H54 (cell line): Measurements from ENCODE around the gene PLEKHG2.
A peak's percentile ranks its signal among the peaks of the same experiment; 100 is the strongest.
"Not testable (repeated sequence)": the region's sequence is repeated elsewhere in the genome, so short reads cannot be mapped to it uniquely, and the experiment has no call there.

Experiments used
- DNase-seq: peaks from one replicate; pipeline ENCODE4 v3.0.0; 2011; ENCODE audit warnings: low spot score, mixed read lengths; ENCODE audit not compliant: insufficient read length
- FAIRE-seq: peaks from 3 replicates; lab custom pipeline; 2011; peaks lifted over from hg19 to GRCh38; lab: Jason Lieb, UNC
- POLR2A ChIP-seq: IDR thresholded peaks from 2 replicates; pipeline ENCODE4 v1.6.1; 2011; ENCODE audit warnings: low read depth, mild to moderate bottlenecking, low read length

Gene PLEKHG2

GRCh38 chr19:39446365-39447084, 34.1 kb downstream of the PLEKHG2 start:
- FAIRE-seq (no peak), DNase-seq (no peak)
- TF ChIP-seq POLR2A, result no peak

DNA sequence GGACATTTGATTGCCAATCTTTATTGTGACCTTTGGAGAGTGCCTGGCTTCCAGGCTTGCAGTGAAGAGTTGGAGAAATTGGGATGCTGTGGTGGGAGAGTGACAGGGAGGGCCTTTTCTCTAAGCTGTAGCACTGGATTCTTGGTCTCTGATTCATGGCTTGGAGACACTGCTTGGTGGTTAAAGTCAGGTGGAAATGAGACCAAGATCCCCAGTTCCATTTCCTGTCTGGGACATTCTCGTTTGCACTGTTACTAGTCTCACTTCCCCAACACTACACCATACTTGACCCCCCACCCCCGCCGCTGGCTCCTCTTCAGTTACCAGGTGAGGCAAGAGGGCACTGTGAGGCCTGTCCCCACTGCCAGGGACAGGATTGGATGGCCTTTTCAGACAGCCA, 35.8 kb downstream of the PLEKHG2 start:
- no peak for TF ChIP-seq POLR2A
- FAIRE-seq, result no peak
- DNase-seq, result peak; percentile 75

DNA sequence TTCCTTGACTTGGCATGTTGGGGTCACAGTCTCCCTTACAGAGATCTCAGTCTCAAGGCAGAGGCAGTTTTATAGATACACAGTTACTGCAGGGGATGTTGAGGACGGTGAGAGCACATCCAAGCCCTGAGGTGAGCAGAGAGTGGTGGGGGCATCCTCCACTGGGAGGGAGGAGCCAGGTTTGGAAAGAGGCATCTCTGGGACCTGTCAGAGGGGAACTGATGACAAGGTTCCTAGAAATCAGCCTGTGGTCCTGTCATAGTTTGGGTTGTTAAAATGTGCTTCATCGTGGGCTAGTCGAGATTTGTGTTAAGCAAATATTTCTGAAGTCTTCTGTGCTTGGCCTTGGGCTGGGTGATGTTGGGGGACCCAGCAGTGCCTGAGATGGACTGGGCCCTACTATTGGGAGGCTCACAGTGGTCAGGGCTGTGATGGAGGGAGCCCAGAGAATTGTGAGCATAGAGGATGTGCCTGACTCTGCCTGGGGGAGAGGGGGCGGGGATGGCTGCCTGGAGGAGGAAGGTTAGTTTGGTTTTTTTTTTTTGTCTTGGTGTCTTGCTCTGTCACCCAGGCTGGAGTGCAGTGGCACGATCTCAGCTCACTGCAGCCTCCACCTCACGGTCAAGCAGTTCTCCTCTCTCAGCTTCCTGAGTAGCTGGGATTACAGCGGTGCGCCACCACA, 36.8 kb downstream of the PLEKHG2 start:
- FAIRE-seq (no peak), DNase-seq (no peak)
- TF ChIP-seq POLR2A, result no peak

DNA sequence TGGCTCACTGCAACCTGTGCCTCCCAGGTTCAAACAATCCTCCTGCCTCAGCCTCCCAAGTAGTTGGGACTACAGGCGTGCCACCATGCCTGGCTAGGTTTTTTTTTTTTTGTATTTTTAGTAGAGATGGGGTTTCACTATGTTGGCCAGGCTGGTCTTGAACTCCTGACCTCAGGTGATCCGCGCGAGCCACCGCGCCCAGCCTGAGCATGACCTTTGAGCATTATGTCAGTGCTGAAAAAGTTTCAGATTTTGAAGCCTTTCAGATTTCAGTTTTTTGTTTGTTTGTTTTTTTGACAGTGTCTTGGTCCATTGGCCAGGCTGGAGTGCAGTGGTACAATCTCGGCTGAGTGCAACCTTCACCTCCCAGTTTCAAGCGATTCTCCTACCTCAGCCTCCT, 38.8 kb downstream of the PLEKHG2 start:
- not testable (repeated sequence) for FAIRE-seq, DNase-seq

DNA sequence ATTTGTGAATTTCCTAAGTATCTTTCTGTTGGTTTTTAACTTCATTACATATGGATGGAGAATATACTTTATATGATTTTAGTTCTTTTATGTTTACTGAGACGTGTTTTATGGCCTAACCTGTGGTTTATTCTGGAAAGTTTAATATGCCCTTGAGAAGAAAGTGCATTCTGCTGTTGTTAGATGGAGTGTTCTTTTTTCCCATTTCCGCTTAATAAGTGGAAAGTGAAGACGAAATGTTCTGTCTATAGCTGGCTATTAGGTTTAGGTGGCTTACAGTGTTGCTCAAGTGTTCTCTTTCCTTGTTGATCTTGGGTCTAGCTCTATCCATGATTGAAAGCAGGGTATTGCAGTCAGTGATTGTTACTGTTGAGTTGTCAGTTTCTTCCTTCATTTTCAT, 50.9 kb downstream of the PLEKHG2 start:
- TF ChIP-seq POLR2A, result no peak
- FAIRE-seq (no peak), DNase-seq (no peak)

DNA sequence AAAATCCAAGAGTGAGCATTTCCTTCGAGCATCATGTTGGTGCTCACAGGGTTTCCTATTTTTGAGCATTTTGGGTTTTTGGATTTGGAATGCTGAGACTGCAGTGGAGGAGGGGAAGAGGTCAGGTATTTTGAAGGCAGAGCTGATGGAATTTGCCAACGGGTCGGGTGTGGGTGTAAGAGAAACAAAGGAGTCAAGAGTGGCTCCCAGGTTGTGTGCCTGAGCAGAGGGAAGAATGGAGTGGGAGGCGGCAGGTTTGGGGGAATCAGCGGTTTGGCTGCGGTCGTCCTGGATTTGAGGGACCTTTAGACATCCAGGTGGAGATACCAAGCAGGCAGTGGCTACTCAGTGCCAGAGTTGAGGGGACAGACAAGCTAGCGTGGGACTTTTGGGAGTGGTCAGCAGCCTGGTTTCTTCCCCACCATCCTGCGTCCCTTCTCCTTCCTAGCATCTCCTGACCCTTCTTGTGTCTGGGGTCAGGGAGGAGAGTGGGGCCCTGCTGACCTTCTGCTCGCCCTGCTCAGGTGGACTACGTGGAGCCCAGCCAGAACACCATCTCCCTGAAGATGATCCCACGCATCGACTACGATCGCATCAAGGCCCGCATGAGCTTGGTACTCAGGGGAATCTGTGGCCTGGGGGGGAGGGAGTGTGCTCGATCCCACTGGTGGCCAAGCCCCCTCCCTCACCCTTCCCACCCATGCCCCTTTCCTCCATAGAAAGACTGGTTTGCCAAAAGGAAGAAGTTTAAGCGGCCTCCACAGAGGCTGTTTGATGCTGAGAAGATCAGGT, 53.7 kb downstream of the PLEKHG2 start:
- TF ChIP-seq POLR2A, result no peak
- FAIRE-seq (no peak), DNase-seq (no peak)

- TF ChIP-seq POLR2A, result no peak
- no peak for FAIRE-seq
- DNase-seq, result no peak
Observed at GRCh38 chr19:39467941-39468340, 55.5 kb downstream of the PLEKHG2 start.

DNA sequence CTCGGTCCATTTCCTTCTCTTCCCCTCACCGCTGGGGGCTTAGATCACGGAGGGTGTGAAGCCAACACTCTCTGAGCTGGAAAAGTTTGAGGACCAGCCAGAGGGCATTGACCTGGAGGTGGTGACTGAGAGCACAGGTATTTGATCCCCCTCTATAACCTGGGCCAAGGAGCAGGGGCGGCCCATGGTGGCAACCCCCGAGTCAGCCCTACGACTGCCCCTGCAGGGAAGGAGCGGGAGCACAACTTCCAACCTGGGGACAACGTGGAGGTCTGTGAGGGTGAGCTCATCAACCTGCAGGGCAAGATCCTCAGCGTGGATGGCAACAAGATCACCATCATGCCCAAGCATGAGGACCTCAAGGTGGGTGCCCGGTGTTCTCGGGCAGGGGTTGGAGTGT, 56.6 kb downstream of the PLEKHG2 start:
- no peak for TF ChIP-seq POLR2A
- FAIRE-seq, result no peak
- no peak for DNase-seq

DNA sequence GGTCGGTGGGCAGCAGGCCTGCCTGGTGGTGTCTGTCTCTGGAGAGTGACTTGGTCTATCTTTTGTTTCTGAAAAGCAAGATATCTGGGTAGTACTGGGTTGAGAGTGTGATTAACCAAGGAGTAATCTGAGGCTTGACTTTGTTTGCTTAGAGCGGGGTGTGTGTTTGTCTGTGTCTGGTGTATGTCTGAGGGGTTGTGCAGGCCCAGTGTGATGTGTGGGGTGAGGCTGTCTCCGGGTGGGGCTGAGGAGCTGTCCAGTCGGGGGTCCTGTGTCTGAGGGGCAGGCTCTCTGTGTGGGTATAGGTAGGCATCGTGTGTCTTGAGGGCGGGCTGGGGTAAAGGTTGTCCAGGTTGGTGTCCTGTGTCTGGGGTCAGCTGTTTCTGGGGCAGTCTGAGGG, 57.1 kb downstream of the PLEKHG2 start:
- TF ChIP-seq POLR2A, result no peak
- FAIRE-seq (no peak), DNase-seq (no peak)

DNA sequence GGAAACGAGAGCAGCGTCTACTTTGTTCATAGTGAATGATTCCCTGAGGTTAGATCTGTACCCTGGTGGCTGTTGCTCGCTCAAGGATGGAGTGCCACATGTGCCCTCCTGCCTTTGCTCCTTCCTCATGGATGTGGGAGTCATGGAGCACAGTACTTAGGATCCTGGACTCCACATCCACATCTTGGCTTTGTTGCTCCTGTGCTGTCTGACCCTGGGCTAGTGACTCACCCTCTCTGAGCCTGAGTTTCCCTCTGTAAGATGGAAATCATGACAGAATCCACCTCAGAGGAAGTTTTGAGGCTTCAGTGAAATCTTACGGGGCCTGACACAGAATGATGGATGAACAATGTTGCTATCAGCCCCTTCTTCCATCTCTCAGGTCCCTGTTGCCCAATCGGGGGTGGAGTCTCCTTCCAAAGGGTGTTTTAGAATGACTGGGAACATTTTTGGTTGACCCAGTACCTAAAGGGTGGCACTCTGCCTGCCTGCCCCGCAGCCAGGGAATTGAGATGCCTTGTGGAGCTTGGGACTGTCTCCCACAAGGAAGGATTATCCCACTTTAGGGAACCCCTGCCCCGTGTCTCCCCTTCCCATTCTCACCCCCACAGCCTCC, 58.4 kb downstream of the PLEKHG2 start:
- no peak for DNase-seq
- no peak for TF ChIP-seq POLR2A
- FAIRE-seq, result no peak

DNA sequence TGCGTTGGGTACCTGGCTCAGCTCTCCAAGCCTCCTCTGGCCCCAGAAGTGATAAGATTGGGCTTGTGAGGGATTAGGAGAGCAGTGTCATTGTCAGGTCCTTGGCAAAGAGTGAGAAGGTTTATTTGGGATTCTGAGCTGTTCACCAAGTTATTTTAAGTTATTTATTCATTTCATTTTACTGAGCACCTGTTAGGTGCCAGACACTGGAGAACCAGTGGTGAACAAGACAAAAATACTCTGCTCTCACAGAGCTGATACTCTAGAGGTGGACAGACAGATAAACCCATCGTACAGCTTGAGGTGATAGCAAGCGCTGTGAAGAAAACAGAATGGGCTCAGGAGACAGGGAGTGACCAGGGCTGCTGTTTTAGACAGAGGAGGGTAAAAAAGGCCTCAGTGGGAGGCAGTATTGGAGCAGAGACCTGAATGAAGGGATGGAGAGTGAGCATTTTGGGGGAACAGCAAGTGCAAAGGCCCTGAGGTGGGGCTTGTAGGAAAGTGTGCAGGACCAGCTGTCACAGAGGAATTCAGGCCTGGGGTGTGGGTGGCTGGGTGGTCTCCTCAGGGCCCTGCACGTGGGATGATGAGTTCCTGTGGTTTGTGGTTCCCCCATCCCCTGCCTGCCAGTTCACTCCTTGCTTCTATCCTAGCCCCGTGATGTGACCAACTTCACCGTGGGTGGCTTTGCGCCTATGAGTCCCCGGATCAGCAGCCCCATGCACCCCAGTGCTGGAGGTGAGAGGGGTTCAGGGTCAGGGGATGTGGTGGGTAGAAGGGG, 59.5 kb downstream of the PLEKHG2 start:
- no peak for TF ChIP-seq POLR2A
- FAIRE-seq (no peak), DNase-seq (no peak)

GRCh38 chr19:39472746-39473442, 60.4 kb downstream of the PLEKHG2 start:
- FAIRE-seq (no peak), DNase-seq (no peak)
- TF ChIP-seq POLR2A, result no peak

- no peak for DNase-seq
- TF ChIP-seq POLR2A, result no peak
- no peak for FAIRE-seq
Observed at GRCh38 chr19:39473443-39473960, 61.0 kb downstream of the PLEKHG2 start.
